Measurements from ENCODE around the gene PHF19. TPM values are rescaled to one million over a fixed set of nuclear protein-coding genes. Genes with fewer than 3 reads are reported as not detected.

The PHF19 gene
- total RNA-seq, 2 experiments from 2014 or later: 248 to 253 TPM

GRCh38 chr9:120909904-120910303 lies 32.9 kb upstream of the PHF19 start:
- H3K27ac Mint-ChIP-seq: peak overlapping the region; percentile 82
- no peak for DNase-seq
- POLR2A ChIA-PET: interaction anchor here (0.8 to 3.6 kb wide), 4 partner anchors 10 to 22 kb away, joined by 3 to 20 read pairs (median 10); no protein-coding TSS in a partner anchor
- peak overlapping the region; percentile 30 for H3K4me3 Mint-ChIP-seq
- H3K36me3 Mint-ChIP-seq: peaks cover 67% of the 10 kb centered on the region
- peaks cover 65% of the 10 kb centered on the region for H3K4me1 Mint-ChIP-seq
- H3K27me3 Mint-ChIP-seq: no peaks in the 10 kb centered on the region
- H3K9me3 Mint-ChIP-seq: no peaks in the 10 kb centered on the region
- peak; percentile 32 for ATAC-seq (ENCODE audit: low read depth)

- peaks cover 76% of the 10 kb centered on the region for H3K4me1 Mint-ChIP-seq
- ATAC-seq (ENCODE audit: low read depth) (peak; percentile 49), DNase-seq (peak; percentile 56)
- peaks cover 54% of the 10 kb centered on the region for H3K36me3 Mint-ChIP-seq
- peak overlapping the region; percentile 93 for H3K27ac Mint-ChIP-seq
- POLR2A ChIA-PET: interaction anchor here (0.5 to 5.9 kb wide), 12 partner anchors 10 to 60 kb away, joined by 3 to 94 read pairs (median 8); partner anchors contain the start of genes PHF19 and TRAF1
- H3K9me3 Mint-ChIP-seq: no peaks in the 10 kb centered on the region
- peak overlapping the region; percentile 62 for H3K4me3 Mint-ChIP-seq
- no peaks in the 10 kb centered on the region for H3K27me3 Mint-ChIP-seq
Observed at GRCh38 chr9:120905315-120906164, 28.6 kb upstream of the PHF19 start.

GRCh38 chr9:120904978-120905301 lies 28.0 kb upstream of the PHF19 start:
- Mint-ChIP-seq H3K9me3 (no peaks in the 10 kb centered on the region), H3K4me3 (peak overlapping the region; percentile 62), H3K27ac (peak overlapping the region; percentile 93), H3K27me3 (no peaks in the 10 kb centered on the region), H3K4me1 (peaks cover 77% of the 10 kb centered on the region), H3K36me3 (peaks cover 53% of the 10 kb centered on the region)
- DNase-seq: no peak
- POLR2A ChIA-PET: interaction anchor here (0.6 to 5.9 kb wide), 13 partner anchors 9 to 68 kb away, joined by 3 to 94 read pairs (median 7); partner anchors contain the start of genes PHF19 and TRAF1
- no peak for ATAC-seq (ENCODE audit: low read depth)

- Mint-ChIP-seq H3K27ac (peak overlapping the region; percentile 93), H3K9me3 (no peaks in the 10 kb centered on the region), H3K4me1 (peaks cover 77% of the 10 kb centered on the region), H3K36me3 (peaks cover 51% of the 10 kb centered on the region), H3K4me3 (peak overlapping the region; percentile 62), H3K27me3 (no peaks in the 10 kb centered on the region)
- POLR2A ChIA-PET: interaction anchor here (0.6 to 5.9 kb wide), 16 partner anchors 9 to 111 kb away, joined by 3 to 94 read pairs (median 6); partner anchors contain the start of genes FBXW2, PHF19 and TRAF1
- DNase-seq (peak; percentile 62), ATAC-seq (ENCODE audit: low read depth) (peak; percentile 57)
Observed at GRCh38 chr9:120904061-120904977, 27.3 kb upstream of the PHF19 start.

GRCh38 chr9:120902569-120903535 lies 25.9 kb upstream of the PHF19 start:
- H3K9me3 Mint-ChIP-seq: no peaks in the 10 kb centered on the region
- POLR2A ChIA-PET: interaction anchor here (1.0 to 5.9 kb wide), 9 partner anchors 8 to 110 kb away, joined by 3 to 94 read pairs (median 9); partner anchors contain the start of genes FBXW2, PHF19 and TRAF1
- peak overlapping the region; percentile 93 for H3K27ac Mint-ChIP-seq
- H3K27me3 Mint-ChIP-seq: no peaks in the 10 kb centered on the region
- ATAC-seq (ENCODE audit: low read depth) (no peak), DNase-seq (no peak)
- H3K4me3 Mint-ChIP-seq: peak overlapping the region; percentile 40
- peaks cover 46% of the 10 kb centered on the region for H3K36me3 Mint-ChIP-seq
- peaks cover 82% of the 10 kb centered on the region for H3K4me1 Mint-ChIP-seq

GRCh38 chr9:120901755-120902568 lies 25.0 kb upstream of the PHF19 start:
- peaks cover 81% of the 10 kb centered on the region for H3K4me1 Mint-ChIP-seq
- H3K4me3 Mint-ChIP-seq: peak overlapping the region; percentile 11
- H3K27ac Mint-ChIP-seq: peak overlapping the region; percentile 93
- peaks cover 38% of the 10 kb centered on the region for H3K36me3 Mint-ChIP-seq
- no peaks in the 10 kb centered on the region for H3K27me3 Mint-ChIP-seq
- DNase-seq: no peak
- H3K9me3 Mint-ChIP-seq: no peaks in the 10 kb centered on the region
- POLR2A ChIA-PET: interaction anchor here (1.0 to 5.9 kb wide), 8 partner anchors 9 to 25 kb away, joined by 3 to 94 read pairs (median 13); partner anchors contain the start of genes PHF19 and TRAF1
- no peak for ATAC-seq (ENCODE audit: low read depth)

GRCh38 chr9:120900824-120901223 lies 23.8 kb upstream of the PHF19 start:
- no peak overlapping the region for H3K4me3 Mint-ChIP-seq
- no peak for DNase-seq
- H3K36me3 Mint-ChIP-seq: peaks cover 34% of the 10 kb centered on the region
- peak overlapping the region; percentile 81 for H3K27ac Mint-ChIP-seq
- POLR2A ChIA-PET: interaction anchor here (0.9 to 5.9 kb wide), 7 partner anchors 10 to 33 kb away, joined by 3 to 94 read pairs (median 5); partner anchors contain the start of genes PHF19 and TRAF1
- ATAC-seq (ENCODE audit: low read depth): no peak
- no peaks in the 10 kb centered on the region for H3K27me3 Mint-ChIP-seq
- H3K4me1 Mint-ChIP-seq: peaks cover 78% of the 10 kb centered on the region
- no peaks in the 10 kb centered on the region for H3K9me3 Mint-ChIP-seq

GRCh38 chr9:120899490-120900068 lies 22.6 kb upstream of the PHF19 start:
- Mint-ChIP-seq H3K27me3 (no peaks in the 10 kb centered on the region), H3K27ac (peak overlapping the region; percentile 71), H3K36me3 (peaks cover 25% of the 10 kb centered on the region), H3K4me1 (peaks cover 69% of the 10 kb centered on the region), H3K4me3 (no peak overlapping the region), H3K9me3 (no peaks in the 10 kb centered on the region)
- POLR2A ChIA-PET: interaction anchor here (0.6 to 5.0 kb wide), 7 partner anchors 13 to 112 kb away, joined by 3 to 49 read pairs (median 5); partner anchors contain the start of gene TRAF1
- ATAC-seq (ENCODE audit: low read depth) (no peak), DNase-seq (no peak)

- POLR2A ChIA-PET: interaction anchor here (0.6 to 5.0 kb wide), 7 partner anchors 14 to 38 kb away, joined by 3 to 49 read pairs (median 8); partner anchors contain the start of gene TRAF1
- Mint-ChIP-seq H3K4me3 (no peak overlapping the region), H3K4me1 (peaks cover 61% of the 10 kb centered on the region), H3K9me3 (no peaks in the 10 kb centered on the region), H3K27ac (peak overlapping the region; percentile 37), H3K27me3 (no peaks in the 10 kb centered on the region), H3K36me3 (peaks cover 20% of the 10 kb centered on the region)
- DNase-seq (no peak), ATAC-seq (ENCODE audit: low read depth) (no peak)
Observed at GRCh38 chr9:120898396-120898795, 21.4 kb upstream of the PHF19 start.

GRCh38 chr9:120895951-120896350 lies 19.0 kb upstream of the PHF19 start:
- POLR2A ChIA-PET: interaction anchor here (0.7 to 5.0 kb wide), 14 partner anchors 8 to 178 kb away, joined by 3 to 49 read pairs (median 4); partner anchors contain the start of genes CNTRL, PHF19 and TRAF1
- H3K27me3 Mint-ChIP-seq: no peaks in the 10 kb centered on the region
- no peak for ATAC-seq (ENCODE audit: low read depth)
- H3K9me3 Mint-ChIP-seq: no peaks in the 10 kb centered on the region
- peaks cover 15% of the 10 kb centered on the region for H3K36me3 Mint-ChIP-seq
- peaks cover 65% of the 10 kb centered on the region for H3K4me1 Mint-ChIP-seq
- no peak overlapping the region for H3K4me3 Mint-ChIP-seq
- DNase-seq: no peak
- peak overlapping the region; percentile 42 for H3K27ac Mint-ChIP-seq

All from activated naive CD8-positive, alpha-beta T cell treated with anti-CD3 and anti-CD28 coated beads, Interleukin-2, amount 10 ng/mL, durations not matched to agents 7 days and 5 days (primary cell).